ENCODE data around the gene PLK5. TPM values are rescaled to one million over a fixed set of nuclear protein-coding genes. Genes with fewer than 3 reads are reported as not detected.

Gene PLK5
- total RNA-seq, 2 donors from 2014 or later, result not detected

DNA sequence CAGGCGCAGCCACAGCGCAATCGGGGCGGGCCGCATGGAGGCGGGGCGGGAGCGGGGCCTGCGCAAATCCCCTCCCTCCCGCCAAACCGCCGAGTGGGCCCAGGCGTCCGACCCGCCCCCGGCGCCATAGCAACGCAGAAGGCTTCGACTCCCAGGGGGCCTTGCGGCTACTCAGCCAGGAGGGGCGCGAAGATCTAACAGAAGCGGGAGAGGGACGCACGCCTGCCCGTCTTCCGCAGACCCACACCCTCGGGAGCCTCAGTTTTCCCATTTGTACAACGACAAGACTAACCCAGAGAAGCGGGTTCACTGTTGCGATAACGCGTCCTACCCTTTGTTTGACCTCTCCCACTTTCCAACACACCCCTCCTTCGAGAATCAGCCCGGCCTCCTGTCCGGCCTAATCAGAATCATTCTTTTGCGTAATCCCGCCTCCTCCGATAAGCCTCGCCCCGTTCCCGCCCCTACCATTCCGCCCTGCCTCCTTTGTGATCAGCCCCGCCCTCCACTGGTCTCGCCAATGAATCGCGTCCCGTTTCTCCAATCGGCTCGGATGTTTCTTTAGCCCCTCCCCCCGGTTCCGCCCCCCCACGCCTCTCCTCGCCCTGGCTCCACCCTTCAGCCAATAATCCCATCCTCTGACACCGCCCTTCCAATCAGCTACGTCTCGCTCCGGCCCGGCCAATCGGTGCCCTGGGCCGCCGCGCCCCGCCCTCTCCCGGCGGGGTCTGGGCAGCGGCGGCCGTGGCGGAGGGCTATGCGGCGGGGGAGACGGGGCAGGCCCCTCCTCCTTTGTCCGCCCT, 33.4 kb upstream of the PLK5 start, which contains the start of gene PCSK4:
TSS of gene PCSK4 (minus strand) at position 40 of the 803 bp plus-strand sequence. CDS start at position 36, 4 bp downstream.
- peak; percentile 100 for DNase-seq
- Histone ChIP-seq H3K9ac (ENCODE audit: low read depth in 2 of 2, low read length in 2 of 2) (peak within 1 kb of the TSS; percentile 52 to 78), H3K4me1 (peaks cover 9% of the 10 kb centered on the region)

DNA sequence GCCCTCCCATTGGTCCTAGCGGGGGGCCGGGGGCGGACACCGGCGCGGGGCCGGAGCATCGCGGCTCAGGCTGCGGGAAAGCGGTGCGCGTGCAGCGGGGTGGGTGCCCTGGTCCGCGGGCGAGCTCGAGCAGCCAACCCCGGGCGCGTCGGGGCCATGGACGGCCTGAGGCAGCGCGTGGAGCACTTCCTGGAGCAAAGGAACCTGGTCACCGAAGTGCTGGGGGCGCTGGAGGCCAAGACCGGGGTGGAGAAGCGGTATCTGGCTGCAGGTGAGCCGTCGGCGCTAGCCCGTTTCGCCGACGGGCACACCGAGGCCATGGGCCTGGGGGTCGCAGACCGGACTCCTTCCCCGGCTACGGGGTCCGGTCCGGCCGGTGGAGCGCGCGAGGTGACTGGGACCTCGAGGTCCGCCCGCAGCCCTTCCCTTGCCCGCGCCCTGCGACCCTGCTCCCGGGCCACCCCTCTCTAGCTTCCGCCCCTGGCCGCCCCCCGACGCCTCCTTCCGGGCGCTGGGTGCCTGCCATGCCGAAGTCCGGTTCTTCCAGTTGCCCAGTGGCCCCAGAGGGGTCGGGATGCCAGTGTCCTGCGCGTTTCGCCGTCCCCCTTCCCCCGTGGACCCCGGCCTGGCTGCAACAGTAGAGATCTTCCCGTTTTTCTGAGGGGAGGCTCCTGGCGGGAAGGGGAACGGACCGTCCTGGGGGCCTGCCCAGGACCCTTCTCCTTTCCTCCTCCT, 32.6 kb upstream of the PLK5 start, which contains the start of gene REEP6:
TSS of gene REEP6 (plus strand) at position 68 of the 735 bp plus-strand sequence. CDS start at position 157, 89 bp downstream.
- peaks cover 9% of the 10 kb centered on the region for H3K4me1 ChIP-seq
- TF ChIP-seq, protein P1, sequence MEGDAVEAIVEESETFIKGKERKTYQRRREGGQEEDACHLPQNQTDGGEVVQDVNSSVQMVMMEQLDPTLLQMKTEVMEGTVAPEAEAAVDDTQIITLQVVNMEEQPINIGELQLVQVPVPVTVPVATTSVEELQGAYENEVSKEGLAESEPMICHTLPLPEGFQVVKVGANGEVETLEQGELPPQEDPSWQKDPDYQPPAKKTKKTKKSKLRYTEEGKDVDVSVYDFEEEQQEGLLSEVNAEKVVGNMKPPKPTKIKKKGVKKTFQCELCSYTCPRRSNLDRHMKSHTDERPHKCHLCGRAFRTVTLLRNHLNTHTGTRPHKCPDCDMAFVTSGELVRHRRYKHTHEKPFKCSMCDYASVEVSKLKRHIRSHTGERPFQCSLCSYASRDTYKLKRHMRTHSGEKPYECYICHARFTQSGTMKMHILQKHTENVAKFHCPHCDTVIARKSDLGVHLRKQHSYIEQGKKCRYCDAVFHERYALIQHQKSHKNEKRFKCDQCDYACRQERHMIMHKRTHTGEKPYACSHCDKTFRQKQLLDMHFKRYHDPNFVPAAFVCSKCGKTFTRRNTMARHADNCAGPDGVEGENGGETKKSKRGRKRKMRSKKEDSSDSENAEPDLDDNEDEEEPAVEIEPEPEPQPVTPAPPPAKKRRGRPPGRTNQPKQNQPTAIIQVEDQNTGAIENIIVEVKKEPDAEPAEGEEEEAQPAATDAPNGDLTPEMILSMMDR (IDR thresholded peaks at IDR 0.05), result no peak
- no peaks in the 10 kb centered on the region for H3K36me3 ChIP-seq
- intact Hi-C loops (cut with DNase I), result no loop called here
- H3K27ac ChIP-seq, result peak within 1 kb of the TSS; percentile 68
- peak within 1 kb of the TSS; percentile 52 to 78 for H3K9ac ChIP-seq (ENCODE audit: low read depth in 2 of 2, low read length in 2 of 2)
- H3K27me3 ChIP-seq, result no peaks in the 10 kb centered on the region
- DNase-seq, result no peak
- no peaks in the 10 kb centered on the region for H3K9me3 ChIP-seq
- H3K4me3 ChIP-seq, result peak within 1 kb of the TSS; percentile 55

More for the DNA sequence above, 33.4 kb upstream of the PLK5 start, which contains the start of gene PCSK4:
- TF ChIP-seq, protein P1 (IDR thresholded peaks at IDR 0.05), result no peak
- Histone ChIP-seq H3K27me3 (no peaks in the 10 kb centered on the region), H3K27ac (peak within 1 kb of the TSS; percentile 68), H3K9me3 (no peaks in the 10 kb centered on the region), H3K36me3 (no peaks in the 10 kb centered on the region), H3K4me3 (peak within 1 kb of the TSS; percentile 55)
- intact Hi-C loops (cut with DNase I), result no loop called here

DNA sequence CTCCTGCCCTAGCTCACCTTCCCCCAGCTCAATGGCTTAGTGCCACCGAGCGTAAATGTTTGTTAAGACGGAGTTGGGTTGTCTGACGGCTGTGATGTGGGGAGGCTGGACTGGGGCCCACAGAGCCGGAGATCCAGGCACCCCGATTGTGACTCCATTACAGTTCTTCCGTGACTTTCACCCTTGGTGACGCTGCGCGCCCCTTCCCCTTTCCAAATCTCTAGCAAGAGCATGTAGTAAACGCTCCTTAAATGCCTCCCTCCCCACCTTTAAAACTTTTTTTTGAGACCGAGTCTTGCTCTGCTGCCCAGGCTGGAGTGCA, 32.1 kb upstream of the PLK5 start:
- TF ChIP-seq, protein P1 (IDR thresholded peaks at IDR 0.05), result no peak
- no peaks in the 10 kb centered on the region for H3K9me3 ChIP-seq
- H3K27ac ChIP-seq, result no peak overlapping the region
- no peak for DNase-seq
- intact Hi-C loops (cut with DNase I), result no loop called here
- H3K4me1 ChIP-seq, result peaks cover 9% of the 10 kb centered on the region
- H3K27me3 ChIP-seq, result no peaks in the 10 kb centered on the region
- H3K4me3 ChIP-seq, result no peak overlapping the region
- no peaks in the 10 kb centered on the region for H3K36me3 ChIP-seq
- peak overlapping the region in 1 of 2 donors; percentile 46 for H3K9ac ChIP-seq (ENCODE audit: low read depth in 2 of 2, low read length in 2 of 2)

DNA sequence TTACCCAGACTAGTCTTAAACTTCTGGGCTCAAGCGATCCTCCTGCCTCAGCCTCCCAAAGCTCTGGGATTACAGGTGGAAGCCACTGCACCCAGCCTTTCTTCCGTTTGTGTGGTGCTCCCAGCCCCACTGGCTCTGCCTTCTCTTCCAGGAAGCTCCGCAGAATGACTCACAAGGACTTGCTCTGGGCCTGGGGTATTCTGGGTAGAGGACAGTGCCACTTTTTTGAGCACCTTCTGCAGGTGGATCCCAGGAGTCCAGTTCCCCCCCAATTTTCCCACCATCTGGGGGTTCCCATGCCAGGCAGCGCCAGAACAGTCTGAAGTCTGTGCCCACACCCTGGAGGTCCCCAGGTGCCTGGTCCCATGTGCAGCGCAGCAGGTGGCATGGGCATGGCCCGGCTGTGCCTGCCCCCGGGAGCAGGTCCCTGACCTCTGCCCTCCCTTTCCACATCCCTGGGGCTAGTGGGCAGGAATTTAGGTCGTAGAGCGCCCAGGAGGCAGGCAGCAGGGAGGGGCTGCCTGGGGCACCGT, 31.3 kb upstream of the PLK5 start:
- Histone ChIP-seq H3K9ac (ENCODE audit: low read depth in 2 of 2, low read length in 2 of 2) (no peak overlapping the region), H3K4me1 (peaks cover 9% of the 10 kb centered on the region), H3K27ac (no peak overlapping the region), H3K27me3 (no peaks in the 10 kb centered on the region), H3K4me3 (no peak overlapping the region), H3K36me3 (no peaks in the 10 kb centered on the region), H3K9me3 (no peaks in the 10 kb centered on the region)
- intact Hi-C loops (cut with DNase I), result no loop called here
- DNase-seq, result no peak
- TF ChIP-seq, protein P1 (IDR thresholded peaks at IDR 0.05), result no peak

DNA sequence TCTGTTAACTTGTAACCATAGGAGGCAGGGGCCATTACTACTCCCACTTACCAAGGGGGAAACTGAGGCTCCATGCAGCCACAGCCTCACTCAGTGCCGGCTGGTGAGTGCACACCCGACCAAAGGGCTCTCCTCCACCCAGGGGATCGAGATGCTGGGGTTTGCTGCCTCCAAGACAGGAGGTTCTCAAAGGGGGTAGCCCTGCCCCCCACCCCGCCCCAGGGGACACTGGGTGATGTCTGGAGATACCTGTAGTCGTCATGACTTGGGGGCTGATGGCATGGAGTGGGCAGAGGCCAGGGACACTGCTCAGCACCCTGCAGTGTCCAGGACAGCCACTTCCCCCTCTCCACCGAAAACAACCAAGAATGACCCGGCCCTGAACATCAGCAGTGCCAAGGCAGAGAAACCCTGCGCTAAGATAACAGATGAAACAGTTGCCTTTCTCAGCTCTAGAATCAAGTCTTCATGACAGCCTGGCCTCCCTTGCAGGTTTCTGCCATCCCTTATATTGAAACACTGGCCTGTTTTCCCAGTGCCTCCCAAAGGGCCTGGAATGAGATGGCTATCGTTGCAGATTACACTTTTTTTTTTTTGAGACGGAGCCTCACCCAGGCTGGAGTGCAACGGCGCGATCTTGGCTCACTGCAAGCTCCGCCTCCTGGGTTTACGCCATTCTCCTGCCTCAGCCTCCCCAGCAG, 29.6 kb upstream of the PLK5 start:
- H3K36me3 ChIP-seq, result no peaks in the 10 kb centered on the region
- no peak overlapping the region for H3K4me3 ChIP-seq
- H3K9ac ChIP-seq (ENCODE audit: low read depth in 2 of 2, low read length in 2 of 2), result no peak overlapping the region
- H3K4me1 ChIP-seq, result peaks cover 9% of the 10 kb centered on the region
- intact Hi-C loops (cut with DNase I), result no loop called here
- H3K27ac ChIP-seq, result no peak overlapping the region
- TF ChIP-seq, protein P1 (IDR thresholded peaks at IDR 0.05), result no peak
- H3K9me3 ChIP-seq, result no peaks in the 10 kb centered on the region
- no peaks in the 10 kb centered on the region for H3K27me3 ChIP-seq
- DNase-seq, result no peak
